Smooth muscle cell (in vitro differentiated cells): ENCODE measurements around the gene FAT1. TPM values are rescaled to one million over a fixed set of nuclear protein-coding genes. Genes with fewer than 3 reads are reported as not detected.

Experiments used
- DNase-seq: peaks from one replicate; lab custom pipeline; 2025; ENCODE audit not compliant: unreplicated experiment; lab: John Stamatoyannopoulos, UW
- H2AFZ ChIP-seq: fragments of 200-600 bp; sonication (generic); 2 replicates; pipeline ENCODE4 v1.6.0; 2016; ENCODE audit warnings: antibody characterized with exemption, low read depth, mild to moderate bottlenecking
- H3F3A ChIP-seq: fragments of 200-600 bp; sonication (generic); 2 replicates; pipeline ENCODE4 v1.6.0; 2017; ENCODE audit warnings: antibody characterized with exemption, low read depth
- H3K27ac ChIP-seq: fragments of 200-600 bp; sonication (generic); 2 replicates; pipeline ENCODE4 v1.5.1; 2016; ENCODE audit warnings: low read depth, mild to moderate bottlenecking
- H3K27me3 ChIP-seq: fragments of 200-600 bp; sonication (generic); 2 replicates; pipeline ENCODE4 v1.6.1; 2016; ENCODE audit warnings: low read depth, mild to moderate bottlenecking
- H3K36me3 ChIP-seq: fragments of 200-600 bp; sonication (generic); 2 replicates; pipeline ENCODE4 v1.5.1; 2016; ENCODE audit warnings: low read depth
- H3K4me1 ChIP-seq: fragments of 200-600 bp; sonication (generic); 2 replicates; pipeline ENCODE4 v1.5.1; 2016; ENCODE audit warnings: low read depth
- H3K4me2 ChIP-seq: fragments of 200-600 bp; sonication (generic); 2 replicates; pipeline ENCODE4 v1.6.0; 2016; ENCODE audit warnings: mild to moderate bottlenecking
- H3K4me3 ChIP-seq: fragments of 200-600 bp; sonication (generic); 2 replicates; pipeline ENCODE4 v1.5.1; 2016; ENCODE audit warnings: mild to moderate bottlenecking
- H3K79me2 ChIP-seq: fragments of 200-600 bp; sonication (generic); 2 replicates; pipeline ENCODE4 v1.6.0; 2016; ENCODE audit warnings: low read depth, mild to moderate bottlenecking
- H3K9ac ChIP-seq: fragments of 200-600 bp; sonication (generic); 2 replicates; pipeline ENCODE4 v1.6.0; 2016; ENCODE audit warnings: low read depth
- H3K9me3 ChIP-seq: fragments of 200-600 bp; sonication (generic); replicated peaks from 2 replicates; pipeline ENCODE4 v1.5.1; 2016; ENCODE audit warnings: low read depth
- H4K20me1 ChIP-seq: fragments of 200-600 bp; sonication (generic); 2 replicates; pipeline ENCODE4 v1.6.0; 2016; ENCODE audit warnings: low read depth
- CTCF ChIP-seq: fragments of 200-600 bp; sonication (generic); IDR thresholded peaks from 2 replicates; pipeline ENCODE4 v1.5.1; 2017; ENCODE audit warnings: borderline replicate concordance, mild to moderate bottlenecking, antibody characterized with exemption; ENCODE audit not compliant: insufficient read depth, poor library complexity, severe bottlenecking
- WGBS: methylation state at CpG from one replicate; pipeline ENCODE4 v1.1.7; 2016; ENCODE audit warnings: low lambda C conversion rate; 5-methylcytosine and 5-hydroxymethylcytosine counted together
- polyA plus RNA-seq: library from polyadenylated mRNA; unstranded; fragments of >200 nt; fragmentation: Nextera tagmentation; extraction: Ambion mirVana; gene quantifications from 2 replicates; pipeline ENCODE4 v1.2.1, GENCODE V29; 2016
- total RNA-seq: library from RNA; depleted of rRNA; stranded (reverse); fragments of >200 nt; gene quantifications from 2 replicates; pipeline ENCODE4 v1.2.3, GENCODE V29; 2014

Gene FAT1
- total and polyA plus RNA-seq, 2 experiments from 2014 or later: 42.4 to 395 TPM

DNA sequence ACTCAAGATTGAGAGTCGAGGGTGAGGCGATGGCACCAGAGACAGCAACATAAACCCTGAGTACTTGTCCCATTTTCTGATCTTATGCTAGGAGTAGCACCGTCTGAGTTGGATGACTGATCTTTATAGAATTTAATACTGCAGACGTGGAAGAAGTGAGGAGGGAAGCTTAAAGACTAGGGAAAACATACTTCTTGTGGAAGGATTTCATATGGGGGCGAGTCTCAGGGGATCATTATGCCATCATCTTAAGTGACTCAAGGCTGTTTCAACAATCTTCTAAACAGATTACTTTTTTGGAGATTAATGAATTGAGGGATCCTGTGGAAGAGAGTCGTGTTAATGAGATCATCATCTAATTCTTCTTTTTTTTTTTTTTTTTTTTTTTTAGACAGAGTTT lies 17.2 kb upstream of the FAT1 start:
- Histone ChIP-seq H3K27ac (no peak overlapping the region), H3K79me2 (no peaks in the 10 kb centered on the region), H3K9ac (no peak overlapping the region), H3K4me1 (no peaks in the 10 kb centered on the region), H3K27me3 (no peaks in the 10 kb centered on the region), H3F3A (no peaks in the 10 kb centered on the region), H4K20me1 (no peaks in the 10 kb centered on the region), H3K9me3 (no peaks in the 10 kb centered on the region), H2AFZ (no peak overlapping the region), H3K4me2 (no peak overlapping the region), H3K36me3 (no peaks in the 10 kb centered on the region), H3K4me3 (no peak overlapping the region)
- no peak for TF ChIP-seq CTCF
- WGBS: 63% methylated on average over 6 of the region's 6 CpGs
- no peak for DNase-seq

DNA sequence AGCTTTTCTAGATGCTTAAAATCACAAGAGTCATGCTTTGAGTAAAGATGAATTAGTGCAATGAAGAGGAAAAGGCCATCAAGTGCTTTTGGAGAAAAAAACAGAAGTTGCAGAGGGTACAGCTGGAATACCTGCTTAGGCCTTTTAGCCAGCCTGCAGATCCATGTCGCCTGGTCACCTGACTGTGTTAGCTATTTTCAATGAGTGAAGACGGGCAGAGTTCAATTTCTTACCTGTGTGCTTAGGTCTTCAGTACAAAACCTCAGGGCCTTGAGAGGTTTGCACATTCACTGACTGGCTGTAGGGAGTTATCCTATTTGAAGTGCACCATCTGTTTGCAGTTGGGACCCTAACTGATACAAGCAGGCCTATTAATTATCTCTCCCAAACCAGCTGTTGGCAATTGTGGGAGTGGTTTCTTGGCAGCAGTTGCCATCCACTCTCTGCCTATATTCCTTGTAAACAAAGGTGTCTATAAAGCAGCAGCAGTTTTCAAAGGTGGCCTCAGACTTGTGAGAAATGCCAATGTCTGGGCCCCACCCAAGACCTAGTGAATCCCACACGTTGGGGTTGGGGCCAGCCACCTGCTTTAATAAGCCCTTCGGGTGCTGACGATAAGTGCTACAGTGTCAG lies 16.3 kb upstream of the FAT1 start:
- H3K9me3 ChIP-seq: no peaks in the 10 kb centered on the region
- WGBS: 90% methylated on average over 5 of the region's 5 CpGs
- DNase-seq: no peak

GRCh38 chr4:186739317-186739716 lies 15.7 kb upstream of the FAT1 start:
- Histone ChIP-seq H3K27me3 (no peaks in the 10 kb centered on the region), H4K20me1 (no peaks in the 10 kb centered on the region), H3K9me3 (no peaks in the 10 kb centered on the region), H3K36me3 (no peaks in the 10 kb centered on the region), H3K4me2 (no peak overlapping the region), H3K4me1 (no peaks in the 10 kb centered on the region), H3K27ac (no peak overlapping the region), H3F3A (no peaks in the 10 kb centered on the region), H3K79me2 (no peaks in the 10 kb centered on the region), H2AFZ (no peak overlapping the region), H3K9ac (no peak overlapping the region), H3K4me3 (no peak overlapping the region)
- 95% methylated on average over 9 of the region's 9 CpGs for WGBS
- DNase-seq: no peak
- no peak for TF ChIP-seq CTCF

More for the DNA sequence above, 16.3 kb upstream of the FAT1 start:
- Histone ChIP-seq H3K4me2 (no peak overlapping the region), H3K27ac (no peak overlapping the region), H3K36me3 (no peaks in the 10 kb centered on the region), H3K4me3 (no peak overlapping the region), H3F3A (no peaks in the 10 kb centered on the region), H2AFZ (no peak overlapping the region), H3K27me3 (no peaks in the 10 kb centered on the region), H3K4me1 (no peaks in the 10 kb centered on the region), H4K20me1 (no peaks in the 10 kb centered on the region), H3K9ac (no peak overlapping the region), H3K79me2 (no peaks in the 10 kb centered on the region)
- no peak for TF ChIP-seq CTCF

DNA sequence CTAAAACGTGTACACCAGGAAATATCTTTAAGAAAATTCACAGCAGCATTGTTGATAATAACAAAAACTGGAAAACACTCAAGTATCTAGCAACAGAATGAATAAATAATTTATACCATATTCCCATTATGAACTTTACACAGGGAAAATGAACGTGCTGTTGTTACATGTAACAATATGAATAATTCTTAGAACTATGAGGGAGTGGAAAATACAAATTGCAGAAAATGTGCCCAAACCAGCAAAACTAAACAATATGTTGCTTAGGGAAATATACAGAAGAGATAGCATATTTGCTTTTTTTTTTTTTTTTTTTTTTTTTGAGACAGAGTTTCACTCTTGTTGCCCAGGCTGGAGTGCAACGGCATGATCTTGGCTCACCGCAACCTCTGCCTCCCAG lies 14.8 kb upstream of the FAT1 start:
- Histone ChIP-seq H3K27me3 (no peaks in the 10 kb centered on the region), H4K20me1 (no peaks in the 10 kb centered on the region), H3K4me2 (no peak overlapping the region), H3F3A (no peaks in the 10 kb centered on the region), H3K36me3 (no peaks in the 10 kb centered on the region), H3K4me1 (no peaks in the 10 kb centered on the region), H3K27ac (no peak overlapping the region), H3K4me3 (no peak overlapping the region), H2AFZ (no peak overlapping the region), H3K79me2 (no peaks in the 10 kb centered on the region), H3K9me3 (no peaks in the 10 kb centered on the region), H3K9ac (no peak overlapping the region)
- no peak for TF ChIP-seq CTCF
- no peak for DNase-seq
- WGBS: 83% methylated on average over 4 of the region's 4 CpGs
